ENCODE data around the gene GNB1. TPM values are rescaled to one million over a fixed set of nuclear protein-coding genes. Genes with fewer than 3 reads are reported as not detected.
"Not testable (repeated sequence)": the region's sequence is repeated elsewhere in the genome, so short reads cannot be mapped to it uniquely, and the experiment has no call there.

Gene GNB1
- total RNA-seq, 2 donors from 2014 or later: 236 to 255 TPM

DNA sequence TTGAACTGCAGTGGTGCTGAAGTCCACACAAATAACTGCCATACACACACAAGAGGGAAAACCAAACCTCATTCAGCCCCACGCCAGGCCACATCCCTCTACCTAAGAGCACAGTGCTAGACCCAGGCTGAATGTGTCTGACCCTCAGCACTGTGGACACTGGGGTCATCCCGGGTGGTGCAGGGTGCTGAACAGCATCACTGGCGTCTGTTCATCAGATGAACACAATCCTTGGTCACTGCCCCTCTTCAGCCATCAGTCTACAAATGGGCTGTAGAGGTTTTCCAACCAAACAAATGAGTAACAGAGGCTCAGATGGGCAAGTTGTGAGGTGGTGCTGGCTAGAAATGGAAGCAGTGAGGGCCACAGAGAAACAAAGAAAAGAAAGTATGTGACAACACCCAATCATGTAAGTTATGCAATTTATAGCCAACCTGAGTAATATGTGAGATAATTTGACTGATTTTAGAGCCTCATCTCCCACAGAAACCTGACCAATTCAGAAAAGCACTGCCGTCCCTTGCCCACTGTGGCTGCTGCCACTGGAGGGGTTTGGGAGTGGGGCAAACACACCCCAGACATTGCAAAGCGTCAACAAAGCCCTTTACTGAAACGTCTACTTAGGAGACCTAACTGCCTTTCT is 27.9 kb downstream of the GNB1 start:
- Mint-ChIP-seq H3K27ac (peak overlapping the region; percentile 91), H3K36me3 (ENCODE audit: low read depth) (no peaks in the 10 kb centered on the region), H3K4me3 (peak overlapping the region; percentile 62), H3K4me1 (peaks cover 46% of the 10 kb centered on the region), H3K27me3 (no peaks in the 10 kb centered on the region)
- no peaks in the 10 kb centered on the region for H3K9me3 ChIP-seq (ENCODE audit: control insufficient read depth, low read length, poor library complexity, severe bottlenecking)
- ATAC-seq (no peak), DNase-seq (no peak)

GRCh38 chr1:1861761-1862310 is 29.1 kb downstream of the GNB1 start:
- not testable (repeated sequence) for H3K9me3 ChIP-seq (ENCODE audit: control insufficient read depth, low read length, poor library complexity, severe bottlenecking); H3K27me3 Mint-ChIP-seq; DNase-seq; ATAC-seq; H3K36me3 Mint-ChIP-seq (ENCODE audit: low read depth)
- Mint-ChIP-seq H3K4me1 (peaks cover 46% of the 10 kb centered on the region), H3K27ac (peak overlapping the region; percentile 91), H3K4me3 (peak overlapping the region; percentile 55)

- peaks cover 48% of the 10 kb centered on the region for H3K4me1 Mint-ChIP-seq
These were observed 29.6 kb downstream of the GNB1 start for GRCh38 chr1:1861339-1861730.

DNA sequence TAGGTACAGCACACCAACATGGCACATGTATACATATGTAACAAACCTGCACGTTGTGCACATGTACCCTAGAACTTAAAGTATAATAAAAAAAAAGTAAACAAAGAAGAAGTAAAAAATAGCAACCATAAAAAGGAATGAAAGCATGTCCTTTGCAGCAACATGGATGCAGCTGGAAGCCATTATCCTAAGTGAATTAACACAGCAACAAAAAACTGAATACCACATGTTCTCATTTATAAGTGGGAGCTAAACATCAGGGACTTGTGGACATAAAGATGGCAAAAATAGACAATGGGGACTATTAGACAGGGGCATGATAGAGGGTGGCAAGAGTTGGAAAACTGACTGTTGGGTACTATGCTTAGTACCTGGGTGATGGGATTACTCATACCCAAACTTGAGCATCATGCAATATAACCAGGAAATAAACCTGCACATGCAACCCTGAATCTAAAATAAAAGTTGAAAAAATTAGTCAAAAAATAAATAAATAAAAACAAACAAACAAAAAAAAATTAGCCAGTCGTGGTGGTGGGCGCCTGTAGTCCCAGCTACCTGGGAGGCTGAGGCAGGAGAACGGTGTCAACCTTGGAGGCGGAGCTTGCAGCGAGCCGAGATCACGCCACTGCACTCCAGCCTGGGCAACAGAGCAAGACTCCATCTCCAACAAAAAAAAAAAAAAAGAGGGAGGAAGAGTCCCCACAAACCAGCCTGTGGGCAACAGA is 30.8 kb downstream of the GNB1 start:
- not testable (repeated sequence) for ATAC-seq
- peaks cover 45% of the 10 kb centered on the region for H3K4me1 Mint-ChIP-seq

More at GRCh38 chr1:1861339-1861730, 29.6 kb downstream of the GNB1 start:
- peak overlapping the region; percentile 91 for H3K27ac Mint-ChIP-seq
- H3K36me3 Mint-ChIP-seq (ENCODE audit: low read depth): no peaks in the 10 kb centered on the region
- ATAC-seq: no peak
- H3K4me3 Mint-ChIP-seq: peak overlapping the region; percentile 55
- no peak for DNase-seq
- no peaks in the 10 kb centered on the region for H3K27me3 Mint-ChIP-seq
- H3K9me3 ChIP-seq (ENCODE audit: control insufficient read depth, low read length, poor library complexity, severe bottlenecking): no peaks in the 10 kb centered on the region

GRCh38 chr1:1858382-1859086 is 32.4 kb downstream of the GNB1 start:
- Mint-ChIP-seq H3K27me3 (no peaks in the 10 kb centered on the region), H3K4me1 (peaks cover 46% of the 10 kb centered on the region), H3K36me3 (ENCODE audit: low read depth) (no peaks in the 10 kb centered on the region), H3K27ac (peak overlapping the region; percentile 89), H3K4me3 (peak overlapping the region; percentile 78)
- peak in 1 of 3 donors; percentile 14 for DNase-seq
- ATAC-seq: peak; percentile 51
- no peaks in the 10 kb centered on the region for H3K9me3 ChIP-seq (ENCODE audit: control insufficient read depth, low read length, poor library complexity, severe bottlenecking)

More for the DNA sequence above, 30.8 kb downstream of the GNB1 start:
- not testable (repeated sequence) for DNase-seq; H3K27me3 Mint-ChIP-seq; H3K36me3 Mint-ChIP-seq (ENCODE audit: low read depth); H3K9me3 ChIP-seq (ENCODE audit: control insufficient read depth, low read length, poor library complexity, severe bottlenecking)
- Mint-ChIP-seq H3K4me3 (peak overlapping the region; percentile 56), H3K27ac (peak overlapping the region; percentile 89)

DNA sequence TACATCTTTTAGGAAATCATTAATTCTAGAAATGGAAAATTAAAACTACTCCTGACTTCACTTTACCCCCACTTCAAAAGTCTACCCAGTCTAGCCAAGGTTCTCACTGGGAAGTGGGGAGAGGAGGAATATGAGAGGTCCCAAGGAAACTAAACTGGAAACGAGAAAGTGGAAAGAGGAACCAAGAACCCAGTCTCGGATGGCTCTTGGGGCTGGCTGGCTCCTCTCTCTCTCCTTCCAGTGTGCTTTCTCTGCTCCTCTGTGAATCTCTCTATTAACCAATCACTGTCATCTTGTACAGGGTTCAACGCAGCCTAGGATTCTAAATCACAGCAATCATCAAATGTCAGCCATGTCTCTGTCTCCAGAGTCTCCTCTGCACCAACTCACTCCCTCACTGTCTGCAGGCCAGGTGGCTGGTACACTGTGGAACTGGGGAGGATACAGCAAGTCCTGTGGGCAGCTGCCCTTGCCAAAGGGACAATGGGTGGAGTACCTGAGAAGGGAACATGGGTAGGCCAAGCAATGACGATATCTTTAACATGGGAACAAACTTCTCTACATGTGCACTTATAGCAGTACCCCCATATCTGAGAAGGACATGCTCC is 33.7 kb downstream of the GNB1 start:
- Mint-ChIP-seq H3K36me3 (ENCODE audit: low read depth) (peaks cover 5% of the 10 kb centered on the region), H3K27ac (peak overlapping the region; percentile 82), H3K4me3 (no peak overlapping the region), H3K27me3 (no peaks in the 10 kb centered on the region), H3K4me1 (peaks cover 46% of the 10 kb centered on the region)
- no peaks in the 10 kb centered on the region for H3K9me3 ChIP-seq (ENCODE audit: control insufficient read depth, low read length, poor library complexity, severe bottlenecking)
- DNase-seq (no peak), ATAC-seq (no peak)

GRCh38 chr1:1856161-1856560 is 34.7 kb downstream of the GNB1 start:
- Mint-ChIP-seq H3K27ac (peak overlapping the region; percentile 82), H3K4me1 (peaks cover 46% of the 10 kb centered on the region)
- not testable (repeated sequence) for ATAC-seq; H3K9me3 ChIP-seq (ENCODE audit: control insufficient read depth, low read length, poor library complexity, severe bottlenecking); H3K36me3 Mint-ChIP-seq (ENCODE audit: low read depth); DNase-seq; H3K27me3 Mint-ChIP-seq; H3K4me3 Mint-ChIP-seq

GRCh38 chr1:1853593-1854257 is 37.2 kb downstream of the GNB1 start:
- H3K27me3 Mint-ChIP-seq: no peaks in the 10 kb centered on the region
- H3K27ac Mint-ChIP-seq: peak overlapping the region; percentile 77
- H3K4me1 Mint-ChIP-seq: peaks cover 53% of the 10 kb centered on the region
- ATAC-seq: no peak
- H3K9me3 ChIP-seq (ENCODE audit: control insufficient read depth, low read length, poor library complexity, severe bottlenecking): no peaks in the 10 kb centered on the region
- no peak for DNase-seq
- peaks cover 5% of the 10 kb centered on the region for H3K36me3 Mint-ChIP-seq (ENCODE audit: low read depth)
- peak overlapping the region; percentile 19 for H3K4me3 Mint-ChIP-seq

DNA sequence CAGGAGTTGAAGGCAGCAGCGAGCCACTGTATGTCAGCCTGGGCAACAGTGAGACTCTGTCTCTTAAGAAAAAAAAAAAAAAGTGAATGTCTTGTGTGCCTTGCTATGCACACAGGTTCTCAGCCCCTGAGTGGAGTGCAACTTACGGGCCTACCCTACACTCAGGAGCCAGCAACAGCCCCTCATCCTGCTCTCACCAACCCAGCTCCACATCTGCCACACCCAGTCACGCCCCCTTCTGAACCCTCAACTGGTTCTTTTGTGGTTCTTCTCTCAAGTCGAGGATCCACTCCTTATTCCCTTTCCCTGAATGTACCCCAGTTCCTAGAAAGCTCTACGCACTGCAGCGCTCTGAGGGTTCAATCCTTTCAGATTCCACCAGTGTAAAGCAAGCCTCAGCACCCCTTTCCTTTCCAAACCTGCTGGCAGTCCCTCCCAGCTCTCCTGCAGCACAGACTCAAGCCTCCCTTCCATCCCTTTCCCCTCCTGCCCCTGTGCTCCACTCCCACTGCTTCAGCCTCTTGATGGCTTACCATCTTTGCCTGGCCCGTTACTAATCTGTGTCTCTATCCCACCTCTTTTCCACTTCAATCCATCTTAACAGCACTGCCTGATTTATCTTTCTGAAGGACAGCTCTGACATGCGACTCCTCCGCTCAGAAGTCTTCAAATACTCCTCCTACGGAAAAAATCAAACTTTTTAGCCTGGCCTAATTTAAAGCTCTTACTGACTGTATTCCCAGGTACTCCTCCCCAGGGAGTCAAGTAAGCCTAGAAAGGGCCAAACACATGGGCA is 38.1 kb downstream of the GNB1 start:
- H3K27me3 Mint-ChIP-seq: no peaks in the 10 kb centered on the region
- no peaks in the 10 kb centered on the region for H3K9me3 ChIP-seq (ENCODE audit: control insufficient read depth, low read length, poor library complexity, severe bottlenecking)
- H3K27ac Mint-ChIP-seq: peak overlapping the region; percentile 77
- no peak for DNase-seq
- H3K36me3 Mint-ChIP-seq (ENCODE audit: low read depth): peaks cover 5% of the 10 kb centered on the region
- peak overlapping the region; percentile 73 for H3K4me3 Mint-ChIP-seq
- ATAC-seq: no peak
- H3K4me1 Mint-ChIP-seq: peaks cover 53% of the 10 kb centered on the region

- no peaks in the 10 kb centered on the region for H3K9me3 ChIP-seq (ENCODE audit: control insufficient read depth, low read length, poor library complexity, severe bottlenecking)
- H3K36me3 Mint-ChIP-seq (ENCODE audit: low read depth): peaks cover 3% of the 10 kb centered on the region
- H3K27ac Mint-ChIP-seq: peak overlapping the region; percentile 89
- H3K27me3 Mint-ChIP-seq: no peaks in the 10 kb centered on the region
- no peak overlapping the region for H3K4me3 Mint-ChIP-seq
- peaks cover 61% of the 10 kb centered on the region for H3K4me1 Mint-ChIP-seq
- ATAC-seq: no peak
- no peak for DNase-seq
These were observed 43.0 kb downstream of the GNB1 start for GRCh38 chr1:1847890-1848289.

DNA sequence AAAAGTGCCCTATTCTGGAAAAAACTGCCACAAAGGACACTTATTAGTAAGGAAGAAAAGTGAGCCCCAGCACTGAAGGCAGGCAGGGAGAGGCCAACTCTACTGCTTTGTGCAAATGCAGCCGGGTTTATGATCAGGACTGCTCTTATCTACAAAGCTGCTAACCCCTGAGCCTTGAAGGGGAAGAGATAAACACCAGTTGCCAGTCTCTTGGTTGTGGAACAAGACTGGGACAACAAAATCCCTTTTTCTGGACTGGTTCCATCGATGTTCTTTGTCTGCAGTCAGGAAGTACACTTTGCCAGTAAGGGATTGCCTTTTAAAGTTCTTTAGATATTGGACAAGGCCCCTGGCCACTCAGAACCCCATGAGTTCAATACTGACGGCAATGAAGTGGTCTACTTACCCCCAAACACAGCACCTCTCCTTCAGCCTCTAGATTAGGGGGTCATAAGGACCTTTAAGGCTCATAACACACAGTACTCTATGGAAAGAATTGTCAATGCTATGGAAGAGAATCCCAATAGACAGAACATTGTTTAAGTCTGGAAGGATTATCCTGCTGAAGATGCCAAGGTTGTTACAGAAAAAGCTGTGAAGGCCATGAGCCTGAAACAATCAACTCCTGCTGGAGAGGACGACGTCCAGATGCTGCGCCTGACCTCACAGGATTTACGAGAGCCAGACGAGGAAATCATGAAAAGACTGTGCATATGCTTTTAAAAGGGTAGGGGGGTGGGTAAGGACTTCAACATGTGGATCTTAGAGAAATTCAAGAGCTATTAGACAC is 43.6 kb downstream of the GNB1 start:
- no peaks in the 10 kb centered on the region for H3K36me3 Mint-ChIP-seq (ENCODE audit: low read depth)
- ATAC-seq: no peak
- peak overlapping the region; percentile 89 for H3K27ac Mint-ChIP-seq
- no peaks in the 10 kb centered on the region for H3K27me3 Mint-ChIP-seq
- peaks cover 59% of the 10 kb centered on the region for H3K4me1 Mint-ChIP-seq
- peak overlapping the region; percentile 7 for H3K4me3 Mint-ChIP-seq
- no peak for DNase-seq
- no peaks in the 10 kb centered on the region for H3K9me3 ChIP-seq (ENCODE audit: control insufficient read depth, low read length, poor library complexity, severe bottlenecking)

Measured in T-helper 17 cell (primary cell).